HG02852 (cell line): ENCODE measurements around the gene C4orf36.
"Not testable (repeated sequence)": the region's sequence is repeated elsewhere in the genome, so short reads cannot be mapped to it uniquely, and the experiment has no call there.

Experiments
- ATAC-seq: cut with Tn5 transposase; IDR thresholded peaks from one replicate; pipeline ENCODE4 v1.9.1; 2021; ENCODE audit warnings: mild to moderate bottlenecking, moderate library complexity; ENCODE audit not compliant: unreplicated experiment

Gene C4orf36

DNA sequence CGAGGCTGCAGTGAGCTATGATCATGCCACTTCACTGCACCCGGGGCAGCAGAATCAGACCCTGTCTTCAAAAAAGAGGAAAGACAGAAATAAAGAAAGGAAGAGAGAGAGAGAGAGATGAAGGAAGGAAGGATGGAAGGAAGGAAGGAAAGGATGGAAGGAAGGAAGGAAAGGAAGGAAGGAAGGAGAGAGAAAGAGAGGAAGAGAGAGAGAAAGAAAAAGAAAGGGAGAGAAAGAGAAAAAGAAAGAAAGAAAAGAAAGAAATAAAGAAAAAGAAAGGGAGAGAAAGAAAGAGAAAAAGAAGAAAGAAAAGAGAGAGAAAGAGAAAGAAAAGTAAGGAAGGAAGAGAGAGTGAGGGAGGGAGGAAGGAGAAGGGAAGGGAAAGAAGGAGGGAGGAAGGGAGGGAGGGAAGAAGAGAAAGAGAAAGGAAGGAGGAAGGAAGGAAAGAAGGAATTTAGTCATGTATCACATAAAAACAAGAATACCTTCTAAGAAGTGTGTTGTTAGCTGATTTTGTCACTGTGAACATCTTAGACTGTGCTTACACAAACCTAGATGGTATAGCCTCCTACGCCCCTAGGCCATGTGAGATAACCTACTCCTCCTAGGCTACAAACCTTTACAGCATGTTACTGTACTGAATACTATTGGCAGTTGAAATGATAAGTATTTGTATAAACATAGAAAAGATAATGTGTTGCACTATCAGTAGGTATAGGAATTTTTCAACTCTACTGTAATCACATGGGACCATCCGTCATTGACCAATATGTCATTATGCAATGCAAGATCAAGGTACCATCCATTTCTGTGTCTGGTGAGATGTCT is 25.2 kb upstream of the C4orf36 start:
- ATAC-seq, result no peak

DNA sequence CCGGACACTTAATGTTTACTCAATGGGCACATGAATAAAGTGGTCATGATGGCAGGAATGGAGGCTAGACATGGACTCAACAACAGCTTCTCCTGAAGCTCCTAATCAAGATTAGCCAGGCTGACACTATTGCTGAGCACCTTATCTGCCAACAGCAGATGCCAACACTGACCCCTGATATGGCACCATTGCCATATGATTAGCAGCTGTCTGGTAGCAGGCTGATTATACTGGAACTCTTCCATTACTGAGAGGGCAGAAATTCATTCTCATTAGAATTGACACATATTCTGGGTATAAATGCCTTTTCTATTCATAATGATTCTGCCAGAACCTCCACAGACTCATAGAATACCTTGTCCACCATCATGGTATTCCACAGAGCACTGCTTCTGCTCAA is 24.2 kb upstream of the C4orf36 start:
- no peak for ATAC-seq

- ATAC-seq, result no peak
These were observed 18.8 kb upstream of the C4orf36 start for GRCh38 chr4:86910820-86911684.

- no peak for ATAC-seq
These were observed 18.1 kb upstream of the C4orf36 start for GRCh38 chr4:86910369-86910768.

DNA sequence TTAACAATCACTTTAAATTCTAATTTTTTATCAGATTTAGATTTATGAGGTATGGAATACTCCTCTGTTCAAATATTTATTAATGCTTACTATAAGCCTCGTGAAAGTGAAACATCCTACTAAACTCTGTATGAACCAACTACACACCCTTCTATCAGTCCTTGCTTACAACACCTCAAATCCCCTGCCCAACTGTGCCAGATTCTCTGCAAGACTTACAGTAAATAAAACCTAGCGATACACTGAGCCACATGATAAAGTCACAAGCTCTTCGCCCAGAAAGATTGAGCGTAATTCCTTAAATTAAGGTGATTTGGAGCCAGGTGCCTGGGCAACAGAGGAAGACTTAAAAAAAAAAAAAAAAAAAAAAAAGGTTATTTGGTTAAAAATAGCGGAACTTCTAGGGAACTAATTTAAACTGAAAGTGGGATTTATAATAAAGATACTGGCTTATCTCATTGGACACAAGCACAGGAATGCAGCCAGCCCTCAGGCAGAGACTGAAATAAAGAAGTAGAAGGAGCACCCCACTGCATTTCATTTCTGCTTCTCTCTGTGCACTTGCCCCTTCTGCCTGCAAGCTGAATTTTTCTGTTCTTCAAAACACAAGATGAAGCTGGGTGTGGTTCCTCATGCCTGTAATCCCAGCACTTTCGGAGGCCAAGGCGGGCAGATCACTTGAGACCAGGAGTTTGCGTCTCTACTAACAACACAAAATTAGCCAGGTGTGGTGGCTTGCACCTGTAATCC is 17.5 kb upstream of the C4orf36 start:
- no peak for ATAC-seq

GRCh38 chr4:86908251-86908657 is 16.0 kb upstream of the C4orf36 start:
- no peak for ATAC-seq

DNA sequence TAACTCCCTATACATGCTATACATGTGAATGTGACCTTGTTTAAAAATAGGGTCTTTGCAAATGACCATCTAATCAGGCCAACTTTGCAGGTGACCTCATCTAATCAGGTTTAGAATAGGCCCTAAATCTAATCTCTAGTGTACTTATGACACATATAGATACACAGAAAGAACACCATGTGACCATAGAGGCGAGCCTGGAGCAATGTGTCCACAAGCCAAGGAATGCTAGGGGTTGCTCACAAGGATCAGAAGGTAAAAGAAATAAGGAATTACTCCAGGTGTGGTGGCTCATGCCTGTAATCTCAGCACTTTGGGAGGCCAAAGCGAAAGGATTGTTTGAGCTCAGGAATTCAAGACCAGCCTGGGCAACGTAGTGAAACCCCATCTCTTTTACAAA is 9.6 kb upstream of the C4orf36 start:
- no peak for ATAC-seq

GRCh38 chr4:86898562-86898961 is 6.3 kb upstream of the C4orf36 start:
- no peak for ATAC-seq

DNA sequence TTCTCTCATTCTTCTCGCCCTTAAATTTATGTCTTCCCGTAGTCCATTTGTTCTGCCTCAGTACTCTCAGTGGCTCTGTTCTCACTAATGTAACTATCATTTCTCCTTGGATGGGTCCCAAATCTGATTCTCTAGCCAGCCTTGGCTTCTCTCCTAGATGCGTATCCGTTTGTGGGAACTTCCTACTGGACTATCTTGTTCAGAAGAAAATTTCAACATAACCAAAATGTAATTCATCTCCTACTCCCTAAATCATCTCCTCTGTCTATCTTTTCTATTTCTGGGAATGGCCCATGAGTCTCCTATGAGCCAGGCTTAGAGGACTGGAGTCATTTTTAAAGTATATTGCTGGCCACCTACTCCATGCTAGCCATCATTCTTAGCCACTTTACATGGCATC is 4.4 kb upstream of the C4orf36 start:
- ATAC-seq, result no peak

- ATAC-seq, result peak; percentile 57
These were observed 3.7 kb upstream of the C4orf36 start for GRCh38 chr4:86895692-86896488.

- no peak for ATAC-seq
These were observed 2.2 kb upstream of the C4orf36 start for GRCh38 chr4:86894455-86894854.

GRCh38 chr4:86893136-86893535 is 914 bp upstream of the C4orf36 start:
- no peak for ATAC-seq

GRCh38 chr4:86892636-86892960 is 376 bp upstream of the C4orf36 start:
- ATAC-seq, result no peak

DNA sequence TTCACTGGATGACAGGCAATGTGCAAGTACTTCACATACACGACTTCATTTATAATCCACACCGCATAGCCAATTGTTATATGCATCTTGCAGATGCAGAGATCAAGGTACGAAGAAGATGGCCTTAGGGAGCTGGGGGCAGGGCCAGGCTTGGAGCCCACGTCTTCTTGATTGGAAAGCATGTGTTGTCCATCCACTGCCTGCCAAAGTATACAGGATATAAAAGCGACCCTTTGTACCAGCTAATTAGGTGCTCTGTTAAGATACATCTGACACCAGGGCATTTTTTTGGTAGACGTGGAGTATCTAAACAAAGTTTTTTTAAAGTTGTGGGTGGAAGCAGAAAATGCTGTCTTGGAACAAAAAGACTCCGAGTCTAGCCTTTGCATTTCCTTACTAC is 1.4 kb downstream of the C4orf36 start:
- no peak for ATAC-seq

DNA sequence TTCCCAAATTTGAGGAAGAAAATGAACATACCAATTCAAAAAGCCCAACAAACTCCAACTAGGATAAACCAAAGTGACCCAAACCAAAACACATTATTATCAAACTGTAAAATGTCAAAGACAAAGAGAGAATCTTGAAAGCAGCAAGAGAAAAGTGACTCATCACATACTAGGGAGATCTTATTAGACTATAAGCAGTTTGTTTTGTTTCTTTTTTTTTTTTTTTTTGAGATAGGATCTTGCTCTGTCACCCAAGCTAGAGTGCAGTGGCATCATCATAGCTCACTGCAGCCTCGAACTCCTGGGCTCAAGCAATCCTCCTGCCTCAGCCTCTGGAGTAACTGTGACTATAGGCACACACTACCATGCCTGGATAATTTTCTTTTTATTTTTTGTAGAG is 12.6 kb downstream of the C4orf36 start:
- ATAC-seq, result no peak

GRCh38 chr4:86878640-86879039 is 13.6 kb downstream of the C4orf36 start:
- no peak for ATAC-seq

- ATAC-seq, result no peak
These were observed 15.1 kb downstream of the C4orf36 start for GRCh38 chr4:86876894-86877685.

DNA sequence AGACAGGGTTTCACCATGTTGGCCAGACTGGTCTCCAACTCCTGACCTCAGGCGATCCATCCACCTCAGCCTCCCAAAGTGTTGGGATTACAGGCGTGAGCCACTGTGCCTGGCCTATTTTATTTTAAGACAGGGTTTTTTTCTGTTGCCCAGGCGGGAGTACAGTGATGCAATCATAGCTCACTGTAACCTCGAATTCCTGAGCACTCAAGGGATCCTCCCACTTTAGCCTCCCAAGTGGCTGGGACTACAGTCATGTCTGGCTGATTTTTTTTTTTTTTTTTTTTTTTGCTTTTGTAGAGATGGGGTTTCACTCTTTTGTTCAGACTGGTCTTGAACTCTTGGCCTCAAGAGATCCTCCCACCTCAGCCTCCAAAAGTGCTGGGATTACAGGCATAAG is 16.8 kb downstream of the C4orf36 start:
- ATAC-seq, result not testable (repeated sequence)

GRCh38 chr4:86872135-86872534 is 20.1 kb downstream of the C4orf36 start:
- ATAC-seq, result no peak
